HG03571 (cell line): Measurements from ENCODE around the gene LBX2.

Source experiments
- ATAC-seq: cut with Tn5 transposase; IDR thresholded peaks from one replicate; pipeline ENCODE4 v1.9.1; 2021; ENCODE audit not compliant: unreplicated experiment

Gene LBX2

DNA sequence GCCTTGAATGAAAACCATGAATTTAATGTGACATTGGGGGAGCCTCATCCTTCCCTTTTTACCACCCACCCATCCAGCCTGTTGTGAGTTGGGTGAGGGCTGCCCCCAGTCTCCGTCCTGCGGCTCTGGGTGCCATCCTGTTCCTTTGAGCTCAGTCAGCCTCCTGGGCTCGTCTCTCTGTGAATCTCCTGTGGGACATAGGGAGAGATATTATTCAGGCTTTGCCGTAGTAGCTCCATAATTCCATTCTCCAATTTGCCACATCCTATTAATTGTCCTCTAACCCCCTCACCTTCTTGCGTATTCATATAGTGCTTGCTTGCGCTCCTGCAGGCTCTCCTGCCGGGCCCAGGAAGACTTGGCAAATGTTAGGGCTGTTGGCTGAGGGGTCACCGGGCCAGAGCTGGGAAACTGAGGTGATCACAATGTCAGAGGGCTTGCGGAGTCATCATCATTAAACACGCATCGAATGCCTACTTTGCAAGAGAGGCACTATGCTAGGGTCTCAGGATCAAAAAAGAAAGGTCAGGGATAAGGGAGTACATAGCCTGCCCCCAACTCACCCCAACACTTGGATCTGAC lies 27.3 kb upstream of the LBX2 start:
- ATAC-seq = no peak

DNA sequence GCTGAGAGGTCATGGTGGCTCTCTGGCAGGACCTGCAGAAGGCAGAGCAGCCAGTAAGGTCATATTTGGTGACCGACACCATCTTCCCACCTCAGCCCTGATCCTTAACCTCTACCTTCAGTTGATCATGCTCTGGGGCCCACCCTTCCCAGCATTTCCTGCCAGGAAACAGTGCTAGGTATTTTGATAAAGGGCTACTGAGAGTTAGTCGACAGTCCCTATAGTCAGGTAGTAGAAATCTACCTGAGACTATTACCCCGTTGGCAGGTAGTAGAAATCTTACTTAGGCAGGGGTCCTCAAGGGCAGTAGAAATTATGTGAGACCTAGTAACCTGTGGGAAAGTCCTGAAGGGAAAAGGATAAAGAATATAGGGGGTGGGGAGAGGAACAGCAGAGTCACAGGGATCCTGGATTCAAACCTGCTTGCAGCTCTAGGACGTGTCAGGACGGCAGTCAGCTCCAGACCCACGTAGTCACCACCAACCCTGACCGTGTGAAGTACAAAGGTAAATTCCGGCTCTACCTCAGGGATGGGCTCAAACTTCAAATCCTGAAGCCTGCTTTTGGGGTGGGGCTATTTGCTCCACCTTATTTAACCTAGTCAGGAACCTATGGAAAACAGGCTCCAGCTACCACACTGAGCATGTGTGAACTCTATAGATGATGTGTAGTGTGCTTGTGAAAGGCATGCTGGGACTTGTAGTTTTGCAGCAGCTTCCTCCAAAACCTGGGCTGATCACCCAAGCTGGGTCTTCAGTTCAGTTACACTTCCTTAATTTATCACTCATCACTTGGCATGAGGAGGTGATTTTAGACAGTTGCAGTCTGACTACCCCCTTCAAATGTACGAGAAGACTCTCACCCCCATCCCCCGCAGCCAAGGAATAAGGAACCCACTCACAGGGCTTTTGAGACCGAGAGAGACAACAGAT lies 26.6 kb upstream of the LBX2 start, which contains the start of gene DQX1:
TSS of gene DQX1 (minus strand) at position 515 of the 932 bp plus-strand sequence. CDS start at position 13, 502 bp downstream.
- ATAC-seq = no peak

DNA sequence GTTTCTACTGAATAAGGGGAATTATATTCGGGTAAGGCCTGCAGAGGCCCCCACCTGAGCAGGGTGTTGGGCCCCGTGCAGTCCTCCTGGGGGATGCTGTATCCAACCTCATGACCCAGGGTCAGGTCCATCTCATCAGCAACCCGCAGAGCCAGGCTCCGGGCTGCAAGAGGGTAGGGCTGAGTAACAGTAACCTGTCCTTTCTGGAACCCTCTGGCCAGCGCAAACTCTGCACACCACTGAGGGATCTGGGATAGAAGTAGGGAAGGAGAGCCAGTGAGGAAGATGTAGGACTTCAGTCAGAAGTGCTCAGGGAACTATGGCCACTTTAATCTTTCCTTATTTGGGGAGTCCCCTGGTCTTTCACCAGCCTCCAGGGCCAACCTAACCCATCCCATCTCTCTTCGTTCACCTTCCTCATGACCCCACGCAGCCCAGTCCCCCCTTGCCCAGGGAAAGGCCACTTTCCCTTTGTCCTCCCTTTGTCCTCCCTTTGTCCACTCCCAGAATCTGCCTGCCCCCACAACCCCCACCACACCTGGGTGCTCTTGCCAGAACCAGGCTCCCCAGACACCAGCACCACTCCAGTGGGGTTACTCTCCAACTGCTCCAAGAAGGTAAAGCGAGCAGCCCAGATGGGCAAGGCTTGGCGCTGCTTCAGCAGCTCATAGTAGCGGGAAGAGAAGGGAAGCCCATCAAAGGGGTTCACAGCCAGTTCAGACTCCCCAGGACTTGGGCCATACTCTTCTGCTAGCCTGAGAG lies 25.7 kb upstream of the LBX2 start:
- no peak for ATAC-seq

DNA sequence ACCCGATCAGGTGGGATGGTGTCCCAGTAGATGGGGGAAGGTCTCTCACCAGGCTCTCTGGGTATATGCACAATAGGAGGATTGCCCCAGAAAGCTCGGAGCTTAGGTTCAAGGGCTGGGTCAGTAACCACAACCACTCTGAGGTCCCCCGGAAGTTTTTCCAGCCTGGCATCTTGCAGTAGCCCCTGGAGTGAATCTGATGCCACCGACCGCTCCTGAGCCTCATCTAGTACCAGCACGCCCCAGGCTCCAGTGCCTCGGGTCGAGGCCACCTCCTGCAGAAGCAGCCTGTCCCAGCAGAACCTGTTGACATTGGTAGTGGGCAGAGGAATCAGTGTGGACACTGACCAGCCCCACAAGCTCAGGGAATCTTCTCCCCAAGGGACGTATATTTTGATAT lies 24.6 kb upstream of the LBX2 start:
- ATAC-seq = no peak

DNA sequence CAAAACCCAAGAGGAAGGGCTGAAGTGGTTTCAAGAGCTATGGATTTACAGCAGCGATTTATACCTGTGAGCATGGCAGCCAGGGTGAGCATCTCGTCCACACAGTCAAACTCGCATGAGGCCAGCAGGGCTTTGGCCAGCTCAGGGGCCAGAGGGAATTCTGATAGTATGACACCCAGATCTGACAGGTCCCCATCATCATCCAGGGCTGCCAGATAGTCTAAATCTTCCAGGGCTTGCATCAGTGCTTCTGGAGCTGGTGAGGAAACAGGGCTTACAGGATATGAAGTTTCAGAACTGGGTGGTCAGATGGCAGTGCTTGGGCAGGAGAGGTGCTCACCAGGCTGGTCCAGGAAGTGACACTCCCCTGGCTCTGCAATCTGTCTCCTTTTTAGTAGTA lies 23.1 kb upstream of the LBX2 start:
- no peak for ATAC-seq

DNA sequence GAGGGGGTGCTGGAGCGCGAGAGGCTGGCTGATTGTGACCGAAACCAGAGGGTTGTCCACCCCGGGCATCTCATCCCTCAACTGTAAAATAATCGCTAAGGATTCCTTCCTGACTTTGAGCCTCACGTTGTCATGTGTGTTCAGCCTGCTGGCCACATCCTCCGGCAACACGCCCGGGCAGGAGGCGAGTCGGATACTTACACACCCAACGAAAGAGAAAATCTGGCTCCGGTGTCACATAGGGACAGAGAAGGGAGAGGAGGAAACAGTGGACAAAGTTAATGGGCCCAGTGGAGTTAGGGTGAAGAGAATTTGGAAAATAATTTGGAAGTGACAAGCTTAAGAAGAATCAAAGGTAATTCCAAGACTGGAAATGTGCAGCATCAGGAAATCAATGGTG lies 17.2 kb upstream of the LBX2 start:
- no peak for ATAC-seq

DNA sequence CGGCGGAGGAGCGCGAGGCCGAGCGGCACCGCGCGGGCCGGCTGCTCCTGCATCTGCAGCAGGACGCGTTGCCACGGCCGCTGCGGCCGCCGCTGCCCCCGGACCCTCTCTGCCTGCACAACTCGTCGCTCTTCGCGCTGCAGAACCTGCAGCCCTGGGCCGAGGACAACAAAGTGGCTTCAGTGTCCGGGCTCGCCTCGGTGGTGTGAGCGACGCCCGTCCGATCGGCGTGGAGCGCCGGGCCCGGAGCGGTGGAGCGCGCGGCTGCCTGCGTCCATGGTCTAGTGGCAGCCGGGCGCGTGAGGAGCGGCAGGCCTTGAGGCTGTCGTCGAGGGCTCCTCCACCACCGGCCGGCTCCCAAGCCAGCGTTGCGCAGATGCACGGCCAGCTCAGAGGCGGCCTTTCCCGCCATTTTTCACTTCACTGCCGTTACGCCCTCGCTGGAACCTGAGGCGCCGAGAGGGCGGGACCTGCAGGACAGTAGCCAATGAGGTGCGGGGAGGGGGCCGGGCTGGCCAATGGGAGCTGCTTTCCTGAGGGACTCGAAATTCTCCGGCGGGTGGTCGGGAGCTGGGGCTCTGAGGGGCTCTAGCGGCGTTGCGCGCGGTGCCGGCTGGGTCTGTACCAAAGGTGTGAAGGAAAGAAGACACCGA lies 16.7 kb upstream of the LBX2 start:
- ATAC-seq = no peak

DNA sequence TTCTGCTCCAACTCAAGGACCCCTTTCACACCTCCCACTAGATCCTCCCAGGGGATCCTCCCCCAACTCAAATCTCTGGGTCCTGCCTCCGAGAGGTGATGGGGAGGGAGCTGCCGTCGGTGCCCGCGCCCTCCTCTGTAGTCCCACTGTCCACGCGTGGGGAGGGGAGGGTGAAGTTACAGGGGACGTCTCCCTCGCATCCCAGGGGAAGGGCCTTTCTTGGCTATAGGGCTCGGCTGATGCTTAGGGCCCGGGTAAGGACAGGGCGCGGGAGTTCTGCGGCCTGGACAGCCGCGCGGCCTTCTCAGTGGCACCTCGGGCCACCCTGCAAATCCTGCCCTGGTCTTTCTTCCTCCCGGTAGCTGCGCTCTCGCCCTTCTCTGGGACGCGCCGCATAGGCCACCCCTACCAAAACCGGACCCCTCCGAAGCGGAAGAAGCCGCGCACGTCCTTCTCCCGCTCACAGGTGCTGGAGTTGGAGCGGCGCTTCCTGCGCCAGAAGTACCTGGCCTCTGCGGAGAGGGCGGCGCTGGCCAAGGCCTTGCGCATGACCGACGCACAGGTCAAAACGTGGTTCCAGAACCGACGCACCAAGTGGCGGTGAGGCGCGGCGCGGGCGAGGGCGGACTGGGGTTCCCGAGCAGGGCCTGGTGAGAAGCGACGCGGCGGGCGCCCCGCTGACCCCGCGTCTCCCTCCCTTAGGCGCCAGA lies 16.0 kb upstream of the LBX2 start:
- no peak for ATAC-seq

DNA sequence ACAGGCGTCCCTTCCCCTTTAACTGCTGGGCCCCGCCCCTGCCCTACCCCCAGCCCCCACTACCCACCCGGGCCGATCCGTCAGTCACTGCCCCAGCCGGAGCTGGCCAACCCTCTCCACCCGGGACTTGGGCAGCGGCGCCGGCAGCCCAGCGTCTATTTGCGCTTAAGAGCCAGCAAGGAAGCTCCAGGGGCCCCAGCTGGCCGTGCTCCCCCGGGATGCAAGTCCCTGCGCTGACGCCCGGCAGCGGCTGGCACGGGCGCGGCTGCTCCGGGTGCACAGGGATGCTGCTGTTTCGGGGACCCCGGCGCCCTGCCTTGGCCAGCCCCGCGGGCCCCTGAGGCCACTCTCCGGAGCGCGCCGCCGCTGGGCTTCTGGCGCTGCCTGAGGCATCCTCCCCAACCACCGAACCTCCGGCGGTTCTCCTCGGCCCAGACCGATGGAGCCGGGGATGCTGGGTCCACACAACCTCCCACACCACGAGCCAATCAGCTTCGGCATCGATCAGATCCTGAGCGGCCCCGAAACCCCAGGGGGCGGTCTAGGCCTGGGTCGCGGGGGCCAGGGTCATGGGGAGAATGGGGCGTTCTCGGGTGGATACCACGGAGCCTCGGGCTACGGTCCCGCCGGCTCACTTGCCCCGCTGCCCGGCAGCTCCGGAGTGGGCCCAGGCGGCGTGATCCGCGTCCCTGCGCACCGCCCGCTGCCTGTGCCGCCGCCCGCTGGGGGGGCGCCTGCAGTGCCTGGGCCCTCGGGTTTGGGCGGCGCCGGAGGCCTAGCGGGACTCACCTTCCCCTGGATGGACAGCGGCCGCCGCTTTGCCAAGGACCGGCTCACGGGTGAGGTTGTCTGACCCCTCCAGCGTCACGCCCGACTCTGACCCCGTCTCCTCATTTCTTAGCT lies 15.2 kb upstream of the LBX2 start, which contains the start of gene TLX2:
TSS of gene TLX2 (plus strand) at position 83 of the 903 bp plus-strand sequence. CDS start at position 440, 357 bp downstream.
- ATAC-seq = no peak

DNA sequence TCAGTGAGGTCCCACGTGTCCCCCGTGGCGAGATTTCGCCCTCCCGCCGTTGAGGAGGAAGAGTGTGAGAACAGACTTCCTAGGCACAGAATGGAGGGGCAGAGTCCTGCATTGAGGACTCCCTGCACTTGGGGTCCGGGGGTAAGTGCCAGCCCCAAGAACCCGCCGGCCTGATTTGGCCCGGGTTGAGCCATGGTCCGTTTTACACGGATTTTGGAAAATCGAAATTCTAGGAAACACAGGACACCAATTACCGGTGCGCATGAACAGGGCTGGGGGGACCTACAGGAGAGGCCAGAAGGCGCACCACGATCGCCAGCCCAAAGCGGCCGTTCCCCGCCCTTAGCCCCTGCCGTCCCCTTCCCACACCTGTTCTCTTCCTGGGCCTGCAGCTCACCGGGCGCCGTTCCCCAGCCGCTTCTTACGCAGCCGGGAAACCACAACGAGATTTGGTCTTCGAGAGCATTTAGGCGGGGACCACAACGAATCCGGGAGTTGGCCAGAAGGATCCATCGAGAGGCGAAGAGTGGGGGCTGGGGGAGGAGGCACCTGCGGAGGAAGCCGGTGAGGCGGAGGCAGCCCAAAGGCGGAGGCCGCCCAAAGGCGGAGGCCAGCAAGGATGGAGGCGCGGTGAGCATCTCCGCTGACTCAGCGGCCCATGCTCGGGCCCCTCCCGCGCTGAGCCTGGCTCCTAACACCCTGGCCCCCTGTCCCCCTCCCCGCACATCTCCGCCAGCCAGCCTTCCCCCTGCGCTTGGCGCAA lies 14.4 kb upstream of the LBX2 start:
- ATAC-seq = no peak

DNA sequence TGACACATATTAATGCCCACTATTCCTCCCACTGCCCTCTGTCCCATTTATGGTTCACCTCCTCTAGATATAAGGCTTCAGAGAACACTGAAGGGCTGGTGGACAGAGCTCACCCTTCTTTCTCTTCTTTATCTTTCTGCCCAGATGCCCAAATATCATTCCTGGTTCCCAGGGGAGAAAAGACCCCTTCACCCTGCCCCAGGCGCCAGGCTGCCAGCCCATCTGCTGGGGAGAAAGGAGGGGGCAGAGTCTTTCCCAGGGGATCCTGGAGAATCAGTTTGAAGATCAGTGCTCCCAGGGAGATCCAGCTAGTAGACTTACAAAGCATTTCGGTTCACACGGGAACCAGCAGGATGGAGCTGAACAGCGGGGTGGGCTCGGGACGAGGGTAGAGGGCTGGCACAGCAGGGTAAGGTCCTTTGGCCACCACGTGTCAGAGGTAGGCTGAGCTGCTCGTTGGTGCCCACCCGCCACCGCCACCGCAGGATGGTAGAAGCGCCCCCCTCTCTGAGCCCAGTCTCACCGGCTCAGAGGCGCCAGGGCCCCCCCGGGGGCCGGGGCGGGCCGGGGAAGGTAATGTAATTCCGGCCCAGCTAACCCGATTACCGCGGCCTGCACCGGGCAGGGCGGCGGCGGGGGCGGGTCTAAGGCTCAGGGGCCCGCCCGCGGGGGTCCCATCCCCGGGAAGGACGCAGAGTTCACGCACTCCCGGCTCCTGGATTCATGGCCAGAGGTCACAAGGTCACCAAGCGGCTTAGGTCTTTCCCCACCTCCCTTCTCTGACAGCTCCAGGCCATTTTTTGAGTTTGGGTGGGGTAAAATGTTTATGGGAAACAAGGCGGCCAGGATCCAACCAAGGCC lies 13.6 kb upstream of the LBX2 start:
- no peak for ATAC-seq

DNA sequence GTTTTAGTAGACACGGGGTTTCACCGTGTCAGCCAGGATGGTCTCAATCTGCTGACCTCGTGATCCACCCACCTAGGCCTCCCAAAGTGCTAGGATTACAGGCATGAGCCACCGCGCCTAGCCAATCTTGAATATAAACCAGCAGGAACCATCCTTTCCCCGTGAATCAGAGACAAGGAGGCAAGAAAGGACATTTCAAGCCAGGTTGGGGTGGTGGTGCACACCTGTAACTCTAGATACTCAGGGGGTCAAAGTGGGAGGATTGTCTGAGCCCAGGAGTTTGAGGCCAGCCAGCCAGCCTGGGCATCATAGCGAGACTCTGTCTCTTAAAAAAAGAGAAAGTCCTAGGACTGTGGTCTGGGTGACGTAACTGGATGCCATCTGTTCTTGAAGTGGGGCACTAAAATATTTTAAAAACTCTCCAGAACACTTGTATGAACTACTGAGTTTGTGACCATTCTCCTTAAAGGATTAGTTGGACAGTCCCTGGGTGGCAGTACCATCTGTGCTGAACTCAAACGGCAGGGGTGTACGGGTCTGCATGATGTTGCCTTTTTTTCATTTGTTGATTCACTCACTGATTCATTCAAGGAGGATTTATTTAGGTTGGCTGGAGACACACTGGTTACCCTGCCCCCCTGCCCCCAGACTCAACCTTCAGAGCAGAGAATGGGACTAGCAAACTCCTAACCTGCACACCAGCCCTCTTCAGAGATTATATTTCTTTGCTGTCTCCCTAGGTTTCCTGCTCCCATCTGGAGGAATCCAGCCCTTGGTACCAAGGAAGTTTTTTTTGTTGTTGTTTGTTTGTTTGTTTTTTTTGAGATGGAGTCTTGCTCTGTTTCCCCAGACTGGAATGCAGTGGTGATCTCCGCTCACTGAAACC lies 11.9 kb upstream of the LBX2 start:
- ATAC-seq = no peak

DNA sequence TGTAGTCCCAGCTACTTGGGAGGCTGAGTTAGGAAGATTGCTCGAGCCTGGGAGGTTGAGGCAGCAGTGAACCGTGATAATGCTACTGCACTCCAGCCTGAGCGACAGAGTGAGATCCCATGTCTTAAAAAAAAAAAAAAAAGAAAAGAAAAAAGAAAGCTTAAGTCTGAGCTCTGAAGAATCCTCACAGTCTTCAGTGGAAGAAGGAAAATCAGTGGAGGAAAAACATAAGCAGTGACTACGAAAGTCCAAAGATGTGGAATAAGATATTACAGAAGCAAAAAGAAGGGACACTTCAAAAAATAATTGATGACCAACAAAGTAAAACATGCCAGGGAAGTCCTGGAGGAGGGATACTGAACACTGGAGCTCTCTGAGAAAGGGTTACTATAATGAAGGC lies 10.9 kb upstream of the LBX2 start:
- ATAC-seq = no peak

DNA sequence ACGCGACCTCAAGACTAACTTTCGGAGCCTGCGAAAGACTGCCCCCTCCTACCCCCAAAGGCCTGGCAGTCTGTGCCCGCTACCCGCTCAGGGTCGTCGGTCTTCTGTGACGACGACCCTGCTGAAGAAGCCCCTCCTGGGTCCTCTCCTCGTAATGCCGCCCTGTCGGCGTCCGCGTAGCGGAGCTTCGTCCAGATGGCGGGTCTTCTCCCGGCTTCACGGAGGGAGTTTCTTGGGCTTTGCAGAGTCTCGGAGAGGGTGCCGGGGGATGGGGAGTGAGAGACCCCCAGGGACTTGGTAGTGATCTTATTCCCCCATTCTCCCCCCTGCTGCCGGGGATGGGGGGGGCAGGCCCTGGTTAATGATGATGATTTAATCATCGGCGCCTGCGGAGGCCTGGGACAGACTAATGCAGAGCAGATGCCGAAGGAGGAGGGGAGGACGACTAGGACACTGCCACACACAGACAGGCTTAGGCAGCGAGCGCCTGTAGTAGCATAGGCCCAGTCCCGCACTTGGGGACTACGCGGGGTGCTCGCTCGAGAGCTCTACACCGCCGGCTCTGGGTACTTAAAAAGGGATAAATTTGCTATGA lies 8.6 kb upstream of the LBX2 start:
- ATAC-seq = peak; percentile 2

DNA sequence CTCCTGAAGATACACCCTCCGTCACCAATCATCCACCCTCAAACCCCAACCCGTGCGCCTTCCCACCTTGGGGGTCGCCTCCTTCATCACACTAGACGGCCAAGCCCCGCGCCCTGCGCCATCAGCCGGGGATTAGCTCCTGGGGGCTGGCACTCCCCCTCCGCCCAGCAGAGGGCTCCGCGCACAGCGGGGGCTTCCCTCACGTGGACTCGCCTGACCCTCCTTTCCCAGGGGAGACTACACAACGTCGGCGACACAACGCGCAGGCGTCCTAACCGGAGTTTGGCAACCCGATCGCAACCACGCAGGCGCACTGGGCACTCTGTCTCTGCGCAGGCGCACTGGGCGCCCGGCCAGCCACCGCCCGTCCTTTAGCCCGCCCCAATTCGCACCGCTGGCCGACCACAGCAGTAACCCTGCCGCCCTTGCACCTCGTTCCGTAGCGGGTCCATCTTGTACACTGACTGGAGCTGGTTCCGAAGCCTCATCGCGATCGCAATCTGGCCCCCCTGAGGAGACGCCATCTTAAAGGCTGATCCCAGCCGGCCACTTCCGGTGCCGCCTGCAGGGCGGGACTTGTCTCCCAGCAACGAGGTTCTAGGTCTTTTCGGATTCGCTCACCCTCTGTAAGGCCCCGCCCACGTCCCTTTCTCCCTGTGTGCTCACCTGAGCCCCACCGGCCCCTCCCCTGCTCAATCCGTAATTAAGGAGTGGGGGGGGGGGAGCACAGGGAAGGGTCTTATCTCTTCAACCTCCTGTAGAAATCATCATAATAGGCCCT lies 7.9 kb upstream of the LBX2 start, which contains the start of gene PCGF1:
TSS of gene PCGF1 (minus strand) at position 551 of the 781 bp plus-strand sequence. CDS start at position 524, 27 bp downstream.
- ATAC-seq = peak; percentile 84
